ENCODE measurements around the gene ELFN1.
"Not testable (repeated sequence)": the region's sequence is repeated elsewhere in the genome, so short reads cannot be mapped to it uniquely, and the experiment has no call there.

The ELFN1 gene

DNA sequence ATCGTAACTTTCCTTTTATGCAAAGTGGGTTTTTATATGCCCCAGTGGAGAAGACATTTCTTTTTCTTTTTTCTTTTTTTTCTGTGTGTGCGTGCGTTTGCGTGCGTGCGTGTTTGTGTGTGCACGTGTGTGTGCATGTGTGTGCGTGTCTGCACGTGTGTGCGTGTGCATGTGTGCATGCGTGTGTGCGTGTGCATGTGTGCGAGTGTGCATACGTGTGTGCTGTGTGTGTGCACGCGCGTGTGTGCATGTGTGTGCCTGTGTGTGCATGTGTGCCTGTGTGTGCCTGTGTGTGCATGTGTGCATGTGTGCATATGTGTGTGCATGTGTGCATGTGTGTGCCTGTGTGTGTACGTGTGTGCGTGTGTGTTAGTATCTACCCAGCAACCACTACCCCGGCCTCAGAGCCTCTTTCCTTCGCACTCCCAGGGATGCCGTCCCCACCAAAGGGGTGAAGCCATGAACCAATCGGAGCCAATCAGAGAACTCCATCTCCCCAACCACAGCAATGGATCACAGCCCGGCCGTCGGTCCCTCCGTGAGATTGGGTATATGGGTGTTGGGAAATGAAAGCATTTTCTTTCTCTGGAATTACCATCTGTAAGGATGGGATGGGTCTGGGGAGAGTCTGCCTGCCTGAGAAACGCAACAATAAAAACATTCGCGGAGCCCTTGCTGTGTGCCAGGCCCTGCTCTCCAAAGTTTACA, 92.3 kb downstream of the ELFN1 start:
- no peak for DNase-seq

DNA sequence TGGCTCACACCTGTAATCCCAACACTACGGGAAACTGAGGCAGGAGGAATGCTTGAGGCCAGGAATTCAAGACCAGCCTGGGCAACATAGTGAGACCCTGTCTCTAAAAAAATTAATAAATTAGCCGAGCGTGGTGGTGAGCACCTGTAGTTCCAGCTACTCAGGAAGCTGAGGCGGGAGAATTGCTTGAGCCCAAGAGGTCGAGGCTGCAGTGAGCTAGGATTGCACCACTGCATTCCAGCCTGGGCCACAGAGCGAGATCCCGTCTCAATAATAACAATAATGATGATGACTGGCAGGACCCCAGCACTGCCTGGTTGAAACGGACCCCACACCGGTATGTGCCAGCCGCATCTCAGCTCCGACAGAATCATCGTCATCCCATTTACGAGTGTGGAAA, 93.0 kb downstream of the ELFN1 start:
- DNase-seq = no peak

DNA sequence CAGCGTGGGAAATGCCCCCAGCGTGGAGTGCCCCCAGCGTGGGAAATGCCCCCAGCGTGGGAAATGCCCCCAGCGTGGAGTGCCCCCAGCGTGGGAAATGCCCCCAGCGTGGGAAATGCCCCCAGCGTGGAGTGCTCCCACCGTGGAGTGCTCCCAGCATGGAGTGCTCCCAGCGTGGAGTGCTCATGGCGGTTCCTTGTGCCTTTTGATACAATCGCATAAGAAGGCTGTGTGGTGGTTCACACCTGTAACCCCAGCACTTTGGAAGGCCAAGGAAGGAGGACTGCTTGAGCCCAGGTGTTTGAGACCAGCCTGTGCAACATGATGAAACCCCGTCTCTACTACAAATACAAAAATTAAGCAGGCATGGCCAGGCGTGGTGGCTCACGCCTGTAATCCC, 93.8 kb downstream of the ELFN1 start:
- DNase-seq = not testable (repeated sequence)

DNA sequence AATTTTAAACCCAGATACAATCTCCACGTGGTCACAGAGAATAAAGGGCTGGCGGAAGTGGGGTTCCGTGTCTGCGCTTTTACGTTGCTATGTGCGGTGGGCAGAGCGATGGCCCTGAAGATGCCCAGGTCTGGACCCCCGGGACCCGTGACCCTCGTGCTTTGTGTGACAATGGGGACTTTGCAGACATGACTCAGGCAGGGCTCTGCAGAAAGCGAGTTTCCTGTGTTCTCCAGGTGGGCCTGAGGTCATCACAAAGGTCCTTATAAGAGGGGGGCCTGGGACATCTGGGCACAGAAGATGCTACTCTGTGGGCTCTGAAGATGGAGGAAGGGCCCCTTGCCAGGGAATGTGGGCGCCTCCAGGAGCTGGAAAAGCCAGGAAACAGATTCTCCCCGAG, 95.3 kb downstream of the ELFN1 start:
- DNase-seq = no peak

DNA sequence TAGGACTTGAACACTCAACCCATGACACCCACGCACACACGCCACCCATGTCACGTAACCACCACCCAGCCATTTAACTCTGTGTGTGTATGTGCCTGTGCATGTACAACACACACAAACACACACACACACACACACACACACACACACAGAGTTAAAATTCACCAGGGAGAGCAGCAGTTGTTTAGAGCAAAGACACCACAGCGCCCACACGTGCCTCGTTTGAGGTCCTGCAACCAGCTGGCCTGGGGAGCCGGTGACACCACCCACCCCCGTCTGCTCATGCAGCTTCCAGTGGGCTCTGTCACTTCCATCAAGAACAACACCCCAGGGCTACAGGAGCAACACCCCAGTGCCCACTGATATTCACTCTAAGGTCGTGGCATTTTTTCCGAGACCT, 97.4 kb downstream of the ELFN1 start:
- no peak for DNase-seq

DNA sequence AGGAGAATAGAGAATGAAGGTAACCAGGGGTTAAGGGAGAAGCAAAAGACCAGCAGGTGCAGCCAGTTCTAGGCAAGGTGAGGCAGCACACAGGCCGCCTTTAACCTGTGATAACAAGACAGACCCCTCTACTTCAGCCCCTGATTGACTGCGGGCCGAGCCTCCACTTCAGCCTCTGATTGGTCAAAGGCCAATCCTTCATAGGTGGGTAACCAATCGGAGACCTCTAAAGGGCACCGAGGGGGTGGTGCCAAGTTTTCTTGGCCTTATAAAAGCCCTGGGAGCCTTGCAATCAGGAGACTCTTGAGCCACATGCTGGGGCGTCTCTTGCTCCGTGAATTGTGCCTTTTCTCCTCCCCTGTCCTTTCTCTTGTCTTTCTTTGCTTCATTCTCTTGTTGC, 98.8 kb downstream of the ELFN1 start:
- DNase-seq = no peak

DNA sequence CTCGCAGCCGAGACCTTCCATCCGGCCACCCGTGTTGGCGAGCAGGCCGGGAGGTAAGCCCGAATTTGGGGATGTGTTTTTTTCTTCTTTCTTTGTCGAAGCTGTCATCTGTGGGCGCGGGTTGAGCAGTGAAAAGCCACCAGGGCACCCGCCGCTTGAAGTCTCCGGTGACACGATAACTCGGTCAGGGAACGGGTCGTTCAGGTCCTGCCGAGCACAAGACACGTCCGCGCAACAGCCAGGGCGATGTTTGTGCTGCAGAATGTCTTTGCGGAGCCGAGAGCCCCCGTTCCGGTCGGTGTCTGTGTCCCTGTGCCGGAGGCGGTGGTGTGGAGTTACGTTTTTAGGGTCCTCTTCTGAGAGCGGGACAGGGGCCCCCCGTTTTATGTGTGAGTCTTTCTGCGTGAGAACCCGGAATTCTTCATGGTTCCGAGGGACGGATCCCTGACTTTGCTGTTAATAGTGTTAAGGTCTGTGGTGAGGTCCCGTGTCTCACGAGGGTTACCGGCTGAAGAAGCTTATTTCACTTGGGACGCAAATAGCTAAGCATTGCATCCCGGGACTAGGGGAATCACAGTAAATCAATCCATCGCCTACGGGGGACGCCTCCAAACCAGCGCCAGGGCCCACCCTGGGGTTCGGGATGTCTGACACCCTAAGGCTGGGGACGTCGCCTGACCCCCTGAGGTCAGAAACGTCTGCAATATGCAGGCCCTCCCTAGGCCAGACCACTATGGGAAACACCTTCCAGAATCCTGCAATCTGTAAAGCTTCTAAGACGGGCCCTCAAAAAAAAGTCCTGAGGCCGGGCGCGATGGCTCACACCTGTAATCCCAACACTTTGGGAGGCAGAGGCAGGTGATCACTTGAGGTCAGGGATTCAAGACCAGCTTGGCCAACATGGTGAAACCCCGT, 99.5 kb downstream of the ELFN1 start:
- no peak for DNase-seq

DNA sequence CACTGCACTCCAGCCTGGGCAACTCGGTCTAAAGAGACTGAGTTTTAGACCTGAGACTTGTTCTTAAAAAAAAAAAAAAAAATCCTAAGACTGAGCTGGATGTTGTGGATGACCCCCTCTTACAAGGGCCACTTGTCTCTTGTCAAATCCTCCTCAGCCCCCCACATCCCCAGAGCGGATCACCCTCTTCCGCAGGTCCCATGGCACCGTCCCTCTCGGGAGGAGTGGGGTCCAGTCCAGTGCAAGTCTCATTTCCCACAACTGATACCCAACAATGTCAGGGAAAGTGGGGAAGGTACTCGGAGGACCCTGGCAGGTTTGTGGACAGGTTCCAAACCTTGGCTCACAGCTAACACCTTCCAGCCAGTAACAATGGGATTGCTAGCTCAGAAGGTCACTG, 100.3 kb downstream of the ELFN1 start:
- no peak for DNase-seq

DNA sequence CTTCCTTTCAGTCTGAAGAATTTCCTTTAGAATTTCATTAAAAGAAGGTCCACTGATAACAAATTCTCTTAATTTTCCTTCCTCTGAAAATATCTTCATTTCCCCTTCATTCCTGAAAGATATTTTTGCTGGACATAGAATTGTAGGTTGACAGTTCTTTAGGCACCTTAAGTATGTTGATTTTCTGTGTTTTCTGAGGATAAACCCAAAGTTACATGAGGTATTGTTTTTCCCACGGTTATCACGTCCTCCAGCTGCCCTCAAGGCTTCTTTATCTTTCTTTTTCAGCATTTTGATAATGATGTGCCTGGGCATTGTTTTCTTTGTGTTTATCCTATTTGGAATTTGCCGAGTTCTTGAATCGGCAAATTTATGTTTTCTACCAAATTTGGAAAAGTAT, 105.3 kb downstream of the ELFN1 start:
- no peak for DNase-seq

DNA sequence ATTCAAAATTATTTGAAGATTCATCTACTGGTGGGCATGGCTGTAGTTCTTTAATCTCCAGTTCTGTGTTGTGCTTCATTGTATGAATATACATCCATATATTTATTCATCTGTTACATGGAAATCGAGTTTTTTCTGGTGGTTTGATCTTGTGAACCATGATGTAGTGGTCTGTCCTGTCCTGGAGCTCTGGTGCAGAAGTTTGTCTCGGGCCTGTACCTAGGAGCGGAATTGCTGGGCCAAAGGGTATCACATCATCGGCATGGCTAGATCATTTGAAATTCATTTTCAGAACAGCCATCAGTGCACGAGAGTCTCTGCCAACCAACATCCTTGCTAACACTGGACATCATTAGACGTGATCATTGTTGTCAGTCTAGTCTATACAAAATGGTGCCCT, 107.0 kb downstream of the ELFN1 start:
- no peak for DNase-seq

DNA sequence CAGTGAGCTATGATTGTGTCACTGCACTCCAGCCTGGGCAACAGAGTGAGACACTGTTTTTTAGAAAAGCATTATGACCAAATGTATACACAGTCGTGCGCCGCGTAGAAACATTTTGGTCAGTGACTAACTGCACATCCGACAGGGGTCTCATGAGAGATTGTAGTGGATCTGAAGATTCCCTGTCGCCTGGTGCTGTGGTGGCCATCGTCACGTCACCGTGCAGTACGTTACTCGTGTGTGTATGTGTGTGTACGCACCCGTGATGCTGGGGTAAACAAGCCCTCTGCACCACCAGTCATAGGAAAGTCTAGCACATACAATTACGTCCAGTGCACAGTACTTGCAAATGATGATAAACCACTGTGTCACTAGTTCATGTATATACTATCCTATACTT, 109.4 kb downstream of the ELFN1 start:
- no peak for DNase-seq

DNA sequence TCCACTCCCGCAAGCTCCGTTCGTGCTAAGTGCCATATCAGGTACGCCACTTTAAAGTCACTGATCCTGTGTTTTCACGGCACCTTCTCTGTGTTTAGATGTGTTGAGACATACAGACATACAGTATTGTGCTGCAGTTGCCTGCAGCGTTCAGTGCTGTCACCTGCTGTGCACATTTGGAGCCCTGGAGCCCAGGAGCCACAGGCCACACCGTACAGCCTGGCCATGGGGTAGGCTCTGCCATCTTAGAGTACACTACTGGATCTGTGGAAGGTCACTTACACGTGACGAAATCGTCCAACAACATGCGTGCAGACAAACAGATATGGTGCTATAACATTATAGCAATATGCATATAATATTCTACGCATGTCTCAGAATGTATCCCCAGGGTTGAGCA, 111.3 kb downstream of the ELFN1 start:
- no peak for DNase-seq

DNA sequence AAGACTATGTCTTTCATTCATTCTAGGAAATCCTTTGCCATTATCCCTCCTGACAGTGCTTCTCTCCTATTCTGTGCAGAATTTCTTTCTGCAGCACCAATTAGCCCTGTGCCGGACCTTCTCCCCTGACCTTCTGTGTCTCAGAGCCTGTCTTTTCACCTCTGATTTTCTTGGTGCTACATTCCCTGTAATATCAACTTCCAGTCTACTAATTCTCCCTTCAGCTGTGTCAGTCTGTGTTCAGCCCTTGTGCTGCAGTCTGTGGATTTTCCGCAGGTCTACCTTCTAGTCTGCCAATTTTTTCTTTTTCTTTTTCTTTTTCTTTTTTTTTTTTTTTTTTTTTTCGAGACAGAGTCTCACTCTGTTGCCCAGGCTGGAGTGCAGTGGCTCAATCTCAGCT, 115.8 kb downstream of the ELFN1 start:
- no peak for DNase-seq

DNA sequence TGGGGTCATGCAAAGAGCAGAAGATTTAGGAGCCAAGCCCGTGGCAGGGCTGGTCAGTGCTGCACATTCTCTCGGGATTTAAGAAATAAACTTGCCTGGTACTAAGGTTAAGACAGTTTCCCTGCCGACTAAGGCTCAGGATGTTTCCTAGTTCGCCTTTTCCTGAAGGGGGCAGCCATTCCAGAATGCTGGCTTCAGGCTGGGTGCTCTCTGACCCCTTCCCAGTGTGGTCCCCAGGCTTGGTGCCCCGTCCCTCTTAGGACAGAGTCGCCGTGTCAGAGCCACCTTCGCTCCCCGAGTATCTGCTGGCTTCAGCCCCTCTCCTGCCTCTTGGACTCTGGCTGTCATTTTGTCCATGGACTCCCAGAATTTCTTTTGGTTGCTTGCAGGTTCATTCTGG, 117.2 kb downstream of the ELFN1 start:
- no peak for DNase-seq

DNA sequence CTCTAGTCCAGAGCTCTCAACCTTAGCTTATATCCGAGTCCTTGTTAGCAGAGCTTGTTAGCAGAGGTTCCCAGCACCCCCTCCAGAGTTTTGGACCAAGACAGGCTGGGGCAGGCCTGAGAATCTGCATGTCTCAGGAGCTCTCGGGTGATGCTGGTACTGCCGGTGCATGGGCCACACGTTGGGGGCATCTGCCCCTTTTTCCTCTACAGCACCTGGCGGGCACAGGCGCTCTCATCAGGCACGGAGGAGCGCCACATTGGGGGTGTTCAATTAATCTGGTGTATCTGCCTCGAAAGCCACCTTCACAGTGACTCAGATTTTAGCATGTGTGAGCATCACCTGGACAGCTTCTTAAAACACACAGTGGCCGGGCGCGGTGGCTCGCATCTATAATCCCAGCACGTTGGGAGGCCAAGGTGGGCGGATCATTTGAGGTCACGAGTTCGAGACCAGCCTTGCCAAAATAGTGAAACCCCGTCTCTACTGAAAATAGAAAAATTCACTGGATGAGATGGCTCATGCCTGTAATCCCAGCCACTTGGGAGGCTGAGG, 117.7 kb downstream of the ELFN1 start:
- no peak for DNase-seq

DNA sequence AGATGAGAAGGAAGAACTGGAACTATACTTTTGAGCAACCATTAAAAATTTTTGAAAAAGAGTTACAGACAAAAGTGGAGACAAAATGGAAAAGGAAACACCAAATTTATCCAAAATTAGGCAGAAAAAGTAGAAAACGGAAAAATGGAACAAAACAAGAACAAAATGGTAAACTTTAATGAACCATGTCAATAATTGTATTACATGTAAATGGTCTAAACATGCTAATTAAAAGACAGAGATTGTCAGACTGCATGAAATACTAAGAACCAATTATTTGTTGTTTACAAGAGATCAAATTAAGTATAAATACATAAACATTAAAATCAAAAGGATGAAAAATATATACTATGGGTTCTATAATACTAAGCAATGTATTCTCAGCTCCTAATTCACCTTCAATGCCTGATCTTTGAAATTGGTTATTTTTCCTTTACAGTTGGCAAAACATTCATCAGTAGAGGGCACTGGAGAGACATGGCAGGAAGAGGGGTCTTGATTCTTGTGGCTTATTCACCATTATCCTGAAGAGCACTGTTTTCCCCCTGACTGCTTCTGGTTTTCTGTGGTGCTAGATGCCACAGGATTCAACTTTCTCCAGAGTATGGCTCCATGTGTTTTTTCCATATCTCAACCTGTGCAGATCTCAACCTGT, 124.9 kb downstream of the ELFN1 start:
- DNase-seq = no peak

All from stimulated activated naive CD4-positive, alpha-beta T cell (primary cell).